HL-60 (cell line): ENCODE data around the gene LILRA6.

Experiments used
- DNase-seq, 2 experiments: peaks; one replicate each; pipeline ENCODE4 v3.0.0-alpha.2; 2010 to 2020; ENCODE audit warnings: low read depth in 1 of 2, low spot score in 1 of 2
- H3K27ac ChIP-seq: fragments of 250-450 bp; sonication (Bioruptor Pico); replicated peaks from 2 replicates; pipeline ENCODE4 v1.5.1; 2020; ENCODE audit warnings: mild to moderate bottlenecking, moderate library complexity
- H3K27me3 ChIP-seq: fragments of 250-450 bp; sonication (Bioruptor Pico); 2 replicates; pipeline ENCODE4 v1.5.1; 2021; ENCODE audit warnings: mild to moderate bottlenecking, moderate library complexity; ENCODE audit not compliant: insufficient read depth, poor library complexity, severe bottlenecking
- H3K4me3 ChIP-seq: replicated peaks from 2 replicates; pipeline ENCODE4 v1.5.1; 2011; ENCODE audit warnings: mild to moderate bottlenecking, control low read depth, low read length; ENCODE audit not compliant: insufficient read depth
- GABPA ChIP-seq: IDR thresholded peaks from 2 replicates; pipeline ENCODE4 v1.6.1; 2012; ENCODE audit warnings: low read depth
- POLR2AphosphoS5 ChIP-seq: IDR thresholded peaks from 2 replicates; pipeline ENCODE4 v1.6.1; 2012; ENCODE audit warnings: low read depth
- SPI1 ChIP-seq: IDR thresholded peaks from 2 replicates; pipeline ENCODE4 v1.6.1; 2012; ENCODE audit warnings: low read depth, mild to moderate bottlenecking, borderline replicate concordance
- TF ChIP-seq, protein P1 (sequence below): IDR thresholded peaks from one replicate; pipeline ENCODE4 v1.5.1; 2011; ENCODE audit warnings: low read length, control low read depth, inconsistent platforms; ENCODE audit not compliant: insufficient read depth
- TF ChIP-seq, protein P2 (sequence below): IDR thresholded peaks from 2 replicates; pipeline ENCODE4 v1.6.1; 2012; ENCODE audit warnings: low read depth; ENCODE audit not compliant: insufficient replicate concordance

LILRA6 gene

GRCh38 chr19:54255105-54255775 lies 12.7 kb upstream of the LILRA6 start:
- peaks cover 26% of the 10 kb centered on the region for H3K27me3 ChIP-seq
- H3K4me3 ChIP-seq = no peak overlapping the region
- TF ChIP-seq POLR2AphosphoS5 = no peak
- TF ChIP-seq, protein P1, sequence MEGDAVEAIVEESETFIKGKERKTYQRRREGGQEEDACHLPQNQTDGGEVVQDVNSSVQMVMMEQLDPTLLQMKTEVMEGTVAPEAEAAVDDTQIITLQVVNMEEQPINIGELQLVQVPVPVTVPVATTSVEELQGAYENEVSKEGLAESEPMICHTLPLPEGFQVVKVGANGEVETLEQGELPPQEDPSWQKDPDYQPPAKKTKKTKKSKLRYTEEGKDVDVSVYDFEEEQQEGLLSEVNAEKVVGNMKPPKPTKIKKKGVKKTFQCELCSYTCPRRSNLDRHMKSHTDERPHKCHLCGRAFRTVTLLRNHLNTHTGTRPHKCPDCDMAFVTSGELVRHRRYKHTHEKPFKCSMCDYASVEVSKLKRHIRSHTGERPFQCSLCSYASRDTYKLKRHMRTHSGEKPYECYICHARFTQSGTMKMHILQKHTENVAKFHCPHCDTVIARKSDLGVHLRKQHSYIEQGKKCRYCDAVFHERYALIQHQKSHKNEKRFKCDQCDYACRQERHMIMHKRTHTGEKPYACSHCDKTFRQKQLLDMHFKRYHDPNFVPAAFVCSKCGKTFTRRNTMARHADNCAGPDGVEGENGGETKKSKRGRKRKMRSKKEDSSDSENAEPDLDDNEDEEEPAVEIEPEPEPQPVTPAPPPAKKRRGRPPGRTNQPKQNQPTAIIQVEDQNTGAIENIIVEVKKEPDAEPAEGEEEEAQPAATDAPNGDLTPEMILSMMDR = no peak
- TF ChIP-seq, protein P2, sequence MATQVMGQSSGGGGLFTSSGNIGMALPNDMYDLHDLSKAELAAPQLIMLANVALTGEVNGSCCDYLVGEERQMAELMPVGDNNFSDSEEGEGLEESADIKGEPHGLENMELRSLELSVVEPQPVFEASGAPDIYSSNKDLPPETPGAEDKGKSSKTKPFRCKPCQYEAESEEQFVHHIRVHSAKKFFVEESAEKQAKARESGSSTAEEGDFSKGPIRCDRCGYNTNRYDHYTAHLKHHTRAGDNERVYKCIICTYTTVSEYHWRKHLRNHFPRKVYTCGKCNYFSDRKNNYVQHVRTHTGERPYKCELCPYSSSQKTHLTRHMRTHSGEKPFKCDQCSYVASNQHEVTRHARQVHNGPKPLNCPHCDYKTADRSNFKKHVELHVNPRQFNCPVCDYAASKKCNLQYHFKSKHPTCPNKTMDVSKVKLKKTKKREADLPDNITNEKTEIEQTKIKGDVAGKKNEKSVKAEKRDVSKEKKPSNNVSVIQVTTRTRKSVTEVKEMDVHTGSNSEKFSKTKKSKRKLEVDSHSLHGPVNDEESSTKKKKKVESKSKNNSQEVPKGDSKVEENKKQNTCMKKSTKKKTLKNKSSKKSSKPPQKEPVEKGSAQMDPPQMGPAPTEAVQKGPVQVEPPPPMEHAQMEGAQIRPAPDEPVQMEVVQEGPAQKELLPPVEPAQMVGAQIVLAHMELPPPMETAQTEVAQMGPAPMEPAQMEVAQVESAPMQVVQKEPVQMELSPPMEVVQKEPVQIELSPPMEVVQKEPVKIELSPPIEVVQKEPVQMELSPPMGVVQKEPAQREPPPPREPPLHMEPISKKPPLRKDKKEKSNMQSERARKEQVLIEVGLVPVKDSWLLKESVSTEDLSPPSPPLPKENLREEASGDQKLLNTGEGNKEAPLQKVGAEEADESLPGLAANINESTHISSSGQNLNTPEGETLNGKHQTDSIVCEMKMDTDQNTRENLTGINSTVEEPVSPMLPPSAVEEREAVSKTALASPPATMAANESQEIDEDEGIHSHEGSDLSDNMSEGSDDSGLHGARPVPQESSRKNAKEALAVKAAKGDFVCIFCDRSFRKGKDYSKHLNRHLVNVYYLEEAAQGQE = no peak
- TF ChIP-seq SPI1 = no peak
- no peak for TF ChIP-seq GABPA
- no peak for DNase-seq
- no peak overlapping the region for H3K27ac ChIP-seq

DNA sequence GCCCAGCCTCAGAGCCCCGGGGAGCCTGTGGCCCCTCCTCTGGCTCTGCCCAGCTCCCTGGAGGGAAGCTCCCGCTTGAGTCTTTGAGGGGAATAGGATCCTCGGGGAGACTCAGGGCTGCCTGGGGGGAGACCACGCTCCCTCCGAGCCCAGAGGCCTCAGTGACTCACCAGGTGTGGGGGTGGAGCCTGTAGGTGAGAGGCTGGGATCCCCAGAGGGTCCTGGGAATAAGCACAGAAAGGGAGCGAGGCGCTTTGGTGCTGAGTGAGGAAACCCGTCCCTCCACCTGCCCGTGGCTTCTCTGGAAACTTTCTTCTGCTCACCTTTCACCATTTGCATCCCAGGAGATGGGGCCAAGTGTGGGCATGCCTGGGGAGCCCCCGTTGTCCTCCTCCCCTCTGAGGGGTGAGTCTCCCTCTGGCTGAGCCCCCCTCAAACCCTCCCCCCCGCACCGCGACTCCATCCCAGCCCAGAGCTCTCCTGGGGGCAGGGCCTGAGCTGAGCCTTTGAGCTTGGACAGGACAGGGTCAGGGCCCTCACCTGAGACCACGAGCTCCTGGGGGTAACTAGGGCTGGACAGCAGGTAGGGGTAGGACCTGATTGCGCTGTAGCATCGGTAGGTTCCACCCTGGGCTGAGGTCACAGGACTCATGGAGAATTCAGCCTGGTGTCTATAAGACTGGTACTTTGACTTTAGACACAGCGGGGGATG lies 11.8 kb upstream of the LILRA6 start:
- Histone ChIP-seq H3K27ac (no peak overlapping the region), H3K27me3 (peaks cover 24% of the 10 kb centered on the region), H3K4me3 (no peak overlapping the region)
- no peak for DNase-seq
- TF ChIP-seq GABPA (no peak), SPI1 (no peak), POLR2AphosphoS5 (no peak)
- TF ChIP-seq, protein P2 = no peak
- TF ChIP-seq, protein P1 = no peak

DNA sequence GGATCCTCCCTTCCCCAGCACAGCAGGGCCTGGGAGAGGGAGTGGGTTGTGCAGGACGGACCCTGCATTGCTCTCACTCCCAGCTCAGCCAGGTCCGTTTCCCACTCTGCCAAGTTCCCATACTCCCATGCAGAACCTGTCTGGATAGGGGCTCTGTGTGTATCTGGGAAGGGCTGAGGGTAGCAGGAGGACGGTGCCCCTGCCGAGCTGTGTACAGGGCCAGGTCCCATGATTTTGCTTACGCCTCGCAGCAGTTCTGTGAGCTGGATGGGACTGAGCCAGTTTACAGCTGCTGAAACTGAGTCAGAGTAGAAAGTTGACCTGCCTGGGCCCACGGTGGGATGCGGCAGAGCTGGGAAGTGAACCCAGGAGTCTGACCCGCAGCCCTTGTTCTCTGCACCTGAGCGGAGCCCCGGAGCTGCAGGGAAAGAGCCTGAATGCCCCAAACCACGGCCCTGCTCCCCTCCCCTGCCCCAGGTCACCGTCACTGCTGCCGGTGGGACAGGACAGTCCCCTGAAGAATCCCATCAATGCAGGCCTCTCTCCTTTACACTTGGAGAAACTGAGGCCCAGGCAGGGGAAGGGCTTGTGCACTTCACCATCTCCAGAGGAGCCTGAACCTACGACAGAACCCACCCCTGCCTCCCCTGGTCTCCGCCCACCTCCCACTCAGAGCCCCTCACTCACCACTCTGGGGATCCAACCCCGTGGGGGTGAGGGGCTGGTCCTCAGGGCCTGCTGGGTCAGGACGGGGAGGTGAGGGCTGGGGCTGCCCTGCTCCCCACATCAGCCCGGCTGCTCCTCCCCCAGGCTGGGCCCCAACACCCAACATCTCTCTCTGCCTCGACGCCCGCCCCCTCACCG lies 11.0 kb upstream of the LILRA6 start:
- TF ChIP-seq, protein P2 = no peak
- TF ChIP-seq GABPA = no peak
- TF ChIP-seq SPI1 = no peak
- TF ChIP-seq, protein P1 = no peak
- TF ChIP-seq POLR2AphosphoS5 = no peak
- Histone ChIP-seq H3K27ac (no peak overlapping the region), H3K27me3 (peaks cover 24% of the 10 kb centered on the region), H3K4me3 (no peak overlapping the region)
- no peak for DNase-seq
